ENCODE results near the gene AADACL2. TPM values are rescaled to one million over a fixed set of nuclear protein-coding genes. Genes with fewer than 3 reads are reported as not detected.

Gene AADACL2
- total RNA-seq, 4 donors from 2014 or later, result 0.21 TPM; not detected in 3

DNA sequence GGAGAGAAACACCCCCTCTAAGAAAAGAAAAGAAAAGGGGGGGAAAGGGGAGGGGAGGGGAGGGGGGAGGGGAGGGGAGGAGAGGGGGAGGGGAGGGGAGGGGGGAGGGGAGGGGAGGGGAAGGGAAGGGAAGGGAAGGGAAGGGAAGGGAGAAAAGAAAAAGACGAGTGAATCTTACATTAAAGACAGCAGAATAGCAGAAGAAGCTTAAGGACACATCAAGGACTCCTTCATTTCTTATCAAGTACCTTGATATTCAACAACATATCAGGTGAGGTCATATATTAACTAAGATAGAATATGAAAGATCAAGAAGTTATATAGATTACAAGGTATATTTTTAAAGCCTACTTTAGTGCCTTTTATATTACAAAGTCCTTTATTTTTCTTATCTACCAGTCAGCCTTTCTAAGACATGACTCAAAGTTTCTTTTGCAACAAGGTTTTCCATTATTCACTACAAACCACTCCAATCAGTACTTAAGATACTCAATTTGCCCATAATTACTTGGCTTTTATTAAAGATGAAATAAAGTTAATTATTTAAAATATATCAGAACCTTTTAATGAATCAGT is 62.5 kb downstream of the AADACL2 start:
- no peaks in the 10 kb centered on the region for H3K4me1 ChIP-seq
- no peak overlapping the region for H3K27ac ChIP-seq
- intact Hi-C loops (cut with DNase I; ENCODE audit: low total_unique reads), result no loop called here
- H3K27me3 ChIP-seq, result no peaks in the 10 kb centered on the region
- H3K9me3 ChIP-seq, result no peaks in the 10 kb centered on the region
- TF ChIP-seq POLR2A (IDR thresholded peaks at IDR 0.05), result no peak
- H3K4me3 ChIP-seq, result no peak overlapping the region
- H3K36me3 ChIP-seq, result no peaks in the 10 kb centered on the region
- no peak for DNase-seq

DNA sequence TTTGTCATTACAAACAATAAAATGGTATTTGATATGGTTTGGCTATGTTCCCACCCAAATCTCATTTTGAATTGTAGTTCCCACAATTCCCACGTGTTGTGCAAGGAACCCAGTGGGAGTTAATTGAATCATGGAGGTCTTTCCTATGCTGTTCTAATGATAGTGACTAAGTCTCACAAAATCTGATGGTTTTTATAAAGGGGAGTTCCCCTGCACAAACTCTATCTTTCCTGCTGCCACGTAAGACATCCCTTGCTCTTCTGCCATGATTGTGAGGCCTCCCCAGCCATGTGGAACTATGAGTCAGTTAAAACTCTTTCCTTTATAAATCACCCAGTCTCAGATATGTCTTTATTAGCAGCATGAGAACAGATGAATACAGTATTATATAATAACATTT is 64.7 kb downstream of the AADACL2 start:
- no peaks in the 10 kb centered on the region for H3K9me3 ChIP-seq
- TF ChIP-seq, protein P1, sequence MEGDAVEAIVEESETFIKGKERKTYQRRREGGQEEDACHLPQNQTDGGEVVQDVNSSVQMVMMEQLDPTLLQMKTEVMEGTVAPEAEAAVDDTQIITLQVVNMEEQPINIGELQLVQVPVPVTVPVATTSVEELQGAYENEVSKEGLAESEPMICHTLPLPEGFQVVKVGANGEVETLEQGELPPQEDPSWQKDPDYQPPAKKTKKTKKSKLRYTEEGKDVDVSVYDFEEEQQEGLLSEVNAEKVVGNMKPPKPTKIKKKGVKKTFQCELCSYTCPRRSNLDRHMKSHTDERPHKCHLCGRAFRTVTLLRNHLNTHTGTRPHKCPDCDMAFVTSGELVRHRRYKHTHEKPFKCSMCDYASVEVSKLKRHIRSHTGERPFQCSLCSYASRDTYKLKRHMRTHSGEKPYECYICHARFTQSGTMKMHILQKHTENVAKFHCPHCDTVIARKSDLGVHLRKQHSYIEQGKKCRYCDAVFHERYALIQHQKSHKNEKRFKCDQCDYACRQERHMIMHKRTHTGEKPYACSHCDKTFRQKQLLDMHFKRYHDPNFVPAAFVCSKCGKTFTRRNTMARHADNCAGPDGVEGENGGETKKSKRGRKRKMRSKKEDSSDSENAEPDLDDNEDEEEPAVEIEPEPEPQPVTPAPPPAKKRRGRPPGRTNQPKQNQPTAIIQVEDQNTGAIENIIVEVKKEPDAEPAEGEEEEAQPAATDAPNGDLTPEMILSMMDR (IDR thresholded peaks at IDR 0.05), result no peak
- TF ChIP-seq POLR2A (IDR thresholded peaks at IDR 0.05), result no peak
- H3K36me3 ChIP-seq, result no peaks in the 10 kb centered on the region
- DNase-seq, result no peak
- intact Hi-C loops (cut with DNase I; ENCODE audit: low total_unique reads), result no loop called here
- H3K27me3 ChIP-seq, result no peaks in the 10 kb centered on the region
- H3K4me1 ChIP-seq, result no peaks in the 10 kb centered on the region
- no peak overlapping the region for H3K4me3 ChIP-seq
- no peak overlapping the region for H3K27ac ChIP-seq

DNA sequence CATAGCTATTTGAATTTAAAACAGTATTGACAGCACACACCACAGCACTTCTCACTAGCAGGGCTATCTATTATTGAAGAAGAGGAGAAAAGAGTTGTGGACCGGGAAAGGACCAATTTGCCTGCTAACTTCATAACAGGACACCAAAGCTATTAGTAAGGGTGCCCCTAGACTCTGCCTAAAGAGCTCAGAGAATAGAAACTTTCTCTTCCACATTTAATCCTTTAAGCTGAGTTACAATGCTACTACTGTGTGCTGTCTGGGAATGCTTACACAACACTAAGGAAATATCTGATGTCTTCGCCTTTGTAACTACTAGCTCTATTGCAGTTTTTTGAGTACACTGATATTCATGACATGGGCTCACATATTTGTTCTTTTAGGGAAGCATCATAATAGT is 66.7 kb downstream of the AADACL2 start:
- no peak for TF ChIP-seq POLR2A (IDR thresholded peaks at IDR 0.05)
- TF ChIP-seq, protein P1 (IDR thresholded peaks at IDR 0.05), result no peak
- H3K4me3 ChIP-seq, result no peak overlapping the region
- H3K4me1 ChIP-seq, result no peaks in the 10 kb centered on the region
- no peaks in the 10 kb centered on the region for H3K27me3 ChIP-seq
- DNase-seq, result no peak
- intact Hi-C loops (cut with DNase I; ENCODE audit: low total_unique reads), result no loop called here
- no peaks in the 10 kb centered on the region for H3K36me3 ChIP-seq
- H3K9me3 ChIP-seq, result no peaks in the 10 kb centered on the region
- no peak overlapping the region for H3K27ac ChIP-seq

DNA sequence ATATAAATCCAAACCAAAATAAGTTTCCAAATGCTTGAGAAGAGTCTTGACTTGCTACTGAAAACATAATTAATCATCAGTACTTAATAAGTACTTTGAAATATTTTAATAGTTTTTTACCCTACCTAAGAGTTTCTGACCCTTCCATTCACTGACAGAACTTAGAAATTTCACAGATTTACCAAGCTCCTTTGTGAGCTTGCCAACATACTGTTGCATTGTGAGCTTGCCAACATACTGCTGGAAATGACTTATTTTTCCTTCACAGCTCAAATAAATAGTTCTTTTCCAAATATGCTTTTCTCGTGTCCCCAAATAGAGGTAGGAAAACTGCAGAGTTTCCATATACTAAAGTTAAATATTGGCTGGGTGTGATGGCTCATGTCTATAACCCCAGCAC is 70.5 kb downstream of the AADACL2 start:
- no peak for DNase-seq
- Histone ChIP-seq H3K27ac (no peak overlapping the region), H3K9me3 (no peaks in the 10 kb centered on the region), H3K4me3 (no peak overlapping the region), H3K27me3 (no peaks in the 10 kb centered on the region), H3K4me1 (no peaks in the 10 kb centered on the region), H3K36me3 (no peaks in the 10 kb centered on the region)
- intact Hi-C loops (cut with DNase I; ENCODE audit: low total_unique reads), result no loop called here
- TF ChIP-seq, protein P1 (IDR thresholded peaks at IDR 0.05), result no peak
- no peak for TF ChIP-seq POLR2A (IDR thresholded peaks at IDR 0.05)

DNA sequence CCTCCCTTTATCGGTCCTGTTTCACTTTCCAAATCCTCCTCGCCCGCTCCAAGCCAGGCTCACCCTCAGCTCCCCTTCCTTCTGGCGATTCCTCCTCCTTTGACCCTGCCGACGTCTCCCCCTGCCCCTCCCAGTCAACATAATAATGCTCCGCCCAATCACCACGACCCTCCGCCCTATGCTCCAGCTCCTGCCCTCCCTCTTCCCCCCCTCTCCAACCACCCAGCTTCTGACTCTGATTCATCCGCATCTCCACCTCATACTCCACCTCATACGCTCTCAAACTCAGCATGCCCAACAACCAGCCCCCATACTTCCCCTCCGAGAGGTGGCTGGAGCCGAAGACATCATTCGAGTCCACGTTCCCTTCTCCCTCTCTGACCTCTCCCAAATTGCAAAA is 73.1 kb downstream of the AADACL2 start:
- TF ChIP-seq, protein P1 (IDR thresholded peaks at IDR 0.05), result no peak
- no peak for TF ChIP-seq POLR2A (IDR thresholded peaks at IDR 0.05)

More for the DNA sequence above, 73.1 kb downstream of the AADACL2 start:
- no peaks in the 10 kb centered on the region for H3K27me3 ChIP-seq
- no peaks in the 10 kb centered on the region for H3K9me3 ChIP-seq
- H3K27ac ChIP-seq, result no peak overlapping the region
- H3K36me3 ChIP-seq, result no peaks in the 10 kb centered on the region
- no peaks in the 10 kb centered on the region for H3K4me1 ChIP-seq
- intact Hi-C loops (cut with DNase I; ENCODE audit: low total_unique reads), result no loop called here
- no peak overlapping the region for H3K4me3 ChIP-seq
- DNase-seq, result no peak

Other genes starting within 250 kb of the AADACL2 start
- gene AADAC, start 80.2 kb downstream of the AADACL2 start, total RNA-seq, result under 1 TPM in 1 of 4 donors, not detected in 3; 0.35 TPM
- under 1 TPM in 2 of 4 donors, not detected in 2; 0.21 to 0.59 TPM for gene SUCNR1, start 139.7 kb downstream of the AADACL2 start, total RNA-seq

All from uterus (tissue), 4 donors.